Calu3 (cell line): ENCODE results near the gene PCED1B. TPM values are rescaled to one million over a fixed set of nuclear protein-coding genes. Genes with fewer than 3 reads are reported as not detected.

Experiments
- BruUV-seq: library from RNA; stranded (reverse); fragments of 400-500 nt; replicated peaks from 2 replicates; lab custom pipeline; 2021; lab: Mats Ljungman, UMichigan
- CTCF ChIA-PET: fragments of 300-600 bp; sonication (Branson Sonifier 250); formaldehyde crosslinking; loops from one replicate; lab custom pipeline; 2022; ENCODE audit warnings: antibody characterized with exemption; lab: Charles Lee
- DNase-seq: peaks from one replicate; pipeline ENCODE4 v3.0.0; 2022
- H3K27ac Mint-ChIP-seq: one replicate; pipeline ENCODE4 v1.8.0; 2022; ENCODE audit warnings: mixed read lengths; ENCODE audit not compliant: unreplicated experiment
- H3K27me3 Mint-ChIP-seq: one replicate; pipeline ENCODE4 v1.8.0; 2022; ENCODE audit warnings: mixed read lengths; ENCODE audit not compliant: unreplicated experiment
- H3K36me3 Mint-ChIP-seq: one replicate; pipeline ENCODE4 v1.8.0; 2022; ENCODE audit warnings: mild to moderate bottlenecking, moderate library complexity, mixed read lengths; ENCODE audit not compliant: insufficient read depth, unreplicated experiment
- H3K4me1 Mint-ChIP-seq: one replicate; pipeline ENCODE4 v1.8.0; 2022; ENCODE audit warnings: mild to moderate bottlenecking, low read depth, mixed read lengths; ENCODE audit not compliant: unreplicated experiment
- H3K4me3 Mint-ChIP-seq: one replicate; pipeline ENCODE4 v1.8.0; 2022; ENCODE audit warnings: mild to moderate bottlenecking, low read depth, moderate library complexity, mixed read lengths; ENCODE audit not compliant: unreplicated experiment
- H3K9me3 Mint-ChIP-seq: one replicate; pipeline ENCODE4 v1.8.0; 2022; ENCODE audit warnings: low read depth, mixed read lengths; ENCODE audit not compliant: unreplicated experiment
- intact Hi-C: fragments of 100-400 bp; cut with micrococcal nuclease; formaldehyde crosslinking; loops from one replicate; pipeline ENCODE4 v1.10.0; 2022; ENCODE audit not compliant: unreplicated experiment
- total RNA-seq: library from RNA; stranded (reverse); gene quantifications from 2 replicates; pipeline ENCODE4 v1.2.3, GENCODE V29; 2022
- TF ChIP-seq, protein P1 (sequence below): fragments of 200-600 bp; IDR thresholded peaks from one replicate; pipeline ENCODE4 v1.8.0; 2022; ENCODE audit warnings: antibody characterized with exemption; ENCODE audit not compliant: unreplicated experiment

PCED1B gene
- total RNA-seq, 1 experiment from 2014 or later, result 4.1 TPM

DNA sequence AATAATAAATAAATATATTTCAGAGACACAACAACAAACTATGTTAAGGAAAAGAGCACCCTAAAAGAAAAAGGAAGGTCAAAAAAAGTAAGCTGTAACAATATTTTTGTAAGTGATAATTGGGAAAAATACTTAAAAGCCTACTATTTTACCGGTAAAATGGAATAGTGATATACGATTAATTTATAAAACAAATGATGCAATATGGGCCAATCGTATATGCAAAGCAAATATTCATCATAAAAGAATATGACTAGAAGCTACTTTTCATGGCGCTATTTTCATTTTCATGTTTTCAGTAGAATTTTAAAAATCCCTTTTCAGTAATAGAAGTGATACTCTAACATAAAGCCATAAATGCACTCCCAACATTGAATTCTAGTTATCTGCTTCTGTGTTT, 131.4 kb downstream of the PCED1B start:
- H3K9me3 Mint-ChIP-seq, result no peaks in the 10 kb centered on the region
- H3K27me3 Mint-ChIP-seq, result no peaks in the 10 kb centered on the region
- no peak overlapping the region for H3K27ac Mint-ChIP-seq
- no peak for DNase-seq
- BruUV-seq, result no TSS peak
- intact Hi-C loops, result no loop called here
- H3K4me1 Mint-ChIP-seq, result no peaks in the 10 kb centered on the region
- no peaks in the 10 kb centered on the region for H3K36me3 Mint-ChIP-seq
- TF ChIP-seq, protein P1, sequence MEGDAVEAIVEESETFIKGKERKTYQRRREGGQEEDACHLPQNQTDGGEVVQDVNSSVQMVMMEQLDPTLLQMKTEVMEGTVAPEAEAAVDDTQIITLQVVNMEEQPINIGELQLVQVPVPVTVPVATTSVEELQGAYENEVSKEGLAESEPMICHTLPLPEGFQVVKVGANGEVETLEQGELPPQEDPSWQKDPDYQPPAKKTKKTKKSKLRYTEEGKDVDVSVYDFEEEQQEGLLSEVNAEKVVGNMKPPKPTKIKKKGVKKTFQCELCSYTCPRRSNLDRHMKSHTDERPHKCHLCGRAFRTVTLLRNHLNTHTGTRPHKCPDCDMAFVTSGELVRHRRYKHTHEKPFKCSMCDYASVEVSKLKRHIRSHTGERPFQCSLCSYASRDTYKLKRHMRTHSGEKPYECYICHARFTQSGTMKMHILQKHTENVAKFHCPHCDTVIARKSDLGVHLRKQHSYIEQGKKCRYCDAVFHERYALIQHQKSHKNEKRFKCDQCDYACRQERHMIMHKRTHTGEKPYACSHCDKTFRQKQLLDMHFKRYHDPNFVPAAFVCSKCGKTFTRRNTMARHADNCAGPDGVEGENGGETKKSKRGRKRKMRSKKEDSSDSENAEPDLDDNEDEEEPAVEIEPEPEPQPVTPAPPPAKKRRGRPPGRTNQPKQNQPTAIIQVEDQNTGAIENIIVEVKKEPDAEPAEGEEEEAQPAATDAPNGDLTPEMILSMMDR, result no peak
- CTCF ChIA-PET, result no interaction called here
- no peak overlapping the region for H3K4me3 Mint-ChIP-seq

DNA sequence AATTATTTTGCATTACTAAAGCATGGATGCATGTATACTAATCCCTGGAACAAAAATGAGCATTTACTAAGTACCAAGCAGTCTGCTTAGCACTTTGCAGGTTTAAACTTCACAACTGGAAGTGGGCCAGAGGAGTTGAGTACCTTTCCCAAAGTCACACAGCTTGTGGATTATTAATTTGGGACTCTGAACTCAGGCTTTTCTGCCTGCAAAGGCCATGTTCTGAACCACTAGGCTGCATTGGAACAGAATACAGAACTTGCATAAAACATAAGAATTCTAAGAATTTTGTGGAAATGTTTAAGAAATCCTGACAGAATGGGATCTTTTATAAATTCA, 133.2 kb downstream of the PCED1B start:
- Mint-ChIP-seq H3K4me3 (no peak overlapping the region), H3K27me3 (no peaks in the 10 kb centered on the region), H3K4me1 (peaks cover 10% of the 10 kb centered on the region), H3K9me3 (no peaks in the 10 kb centered on the region), H3K27ac (no peak overlapping the region), H3K36me3 (peaks cover 5% of the 10 kb centered on the region)
- TF ChIP-seq, protein P1, result no peak
- intact Hi-C loops, result no loop called here
- no peak for DNase-seq
- BruUV-seq, result no TSS peak
- CTCF ChIA-PET, result interaction anchor here (1.0 kb wide), 1 partner anchor 30 kb away, joined by 3 read pairs; no protein-coding TSS in a partner anchor

DNA sequence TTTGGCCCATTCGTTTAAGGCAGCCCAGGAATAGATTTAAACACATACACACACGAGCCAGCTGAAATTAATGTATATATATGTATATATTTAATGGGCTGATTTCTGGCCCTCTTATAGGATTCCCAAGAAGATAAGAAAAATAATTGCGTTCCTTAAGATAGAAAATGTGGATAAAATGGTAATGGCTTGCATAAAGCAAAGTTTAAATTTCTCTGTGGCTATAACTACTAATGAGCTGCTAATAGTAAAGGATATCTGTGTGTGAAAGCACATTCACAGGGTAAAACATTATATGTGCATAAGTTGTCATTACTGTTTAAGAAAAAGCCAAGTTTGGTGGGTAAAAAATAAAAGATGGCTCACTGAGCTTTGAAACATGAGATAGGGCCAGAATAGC, 134.0 kb downstream of the PCED1B start:
- DNase-seq, result no peak
- CTCF ChIA-PET, result no interaction called here
- no peaks in the 10 kb centered on the region for H3K27me3 Mint-ChIP-seq
- no peak overlapping the region for H3K27ac Mint-ChIP-seq
- intact Hi-C loops, result no loop called here
- H3K36me3 Mint-ChIP-seq, result peaks cover 5% of the 10 kb centered on the region
- TF ChIP-seq, protein P1, result no peak
- no peak overlapping the region for H3K4me3 Mint-ChIP-seq
- H3K9me3 Mint-ChIP-seq, result no peaks in the 10 kb centered on the region
- peaks cover 10% of the 10 kb centered on the region for H3K4me1 Mint-ChIP-seq
- BruUV-seq, result no TSS peak

DNA sequence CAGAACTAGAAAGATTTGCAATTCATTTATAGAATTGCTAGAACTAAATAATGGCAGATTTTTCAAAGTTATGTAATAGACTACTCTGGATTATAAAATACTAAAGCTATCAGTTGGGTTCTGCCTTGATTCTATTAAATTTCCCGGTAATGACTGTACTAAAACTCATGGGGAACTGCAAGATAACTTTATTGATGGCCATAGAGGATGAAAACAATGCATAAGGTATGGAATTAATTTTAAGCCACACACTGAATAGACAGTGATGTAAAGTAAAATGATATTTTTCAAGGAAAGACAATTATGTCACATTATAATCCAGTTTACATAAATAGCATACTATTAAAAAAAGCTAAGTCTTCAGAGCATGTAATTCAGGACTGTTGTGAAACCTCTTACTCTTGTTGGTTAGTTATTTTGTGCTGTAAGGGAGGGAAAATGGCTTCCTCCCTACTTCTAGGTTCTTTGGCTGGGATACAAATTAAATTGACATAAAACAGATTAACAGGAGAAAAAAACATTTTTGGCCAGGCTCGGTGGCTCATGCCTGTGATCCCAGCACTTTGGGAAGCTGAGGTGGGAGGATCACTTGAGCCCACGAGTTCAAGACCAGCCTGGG, 134.7 kb downstream of the PCED1B start:
- intact Hi-C loops, result no loop called here

More for the DNA sequence above, 134.7 kb downstream of the PCED1B start:
- no peak for DNase-seq
- CTCF ChIA-PET, result no interaction called here
- H3K27me3 Mint-ChIP-seq, result no peaks in the 10 kb centered on the region
- no peak overlapping the region for H3K4me3 Mint-ChIP-seq
- no peaks in the 10 kb centered on the region for H3K9me3 Mint-ChIP-seq
- TF ChIP-seq, protein P1, result no peak
- peaks cover 10% of the 10 kb centered on the region for H3K4me1 Mint-ChIP-seq
- H3K27ac Mint-ChIP-seq, result no peak overlapping the region
- peaks cover 5% of the 10 kb centered on the region for H3K36me3 Mint-ChIP-seq
- no TSS peak for BruUV-seq
